K562 (cell line): ENCODE data around the gene HEPACAM2. TPM values are rescaled to one million over a fixed set of nuclear protein-coding genes. Genes with fewer than 3 reads are reported as not detected.

Experiments used
- BRD9 ChIP-seq: fragments of 450-650 bp; IDR thresholded peaks from 2 replicates; pipeline ENCODE4 v1.6.1; 2018; ENCODE audit warnings: low read depth; ENCODE audit not compliant: partially characterized antibody
- DDX20 ChIP-seq: fragments of 450-650 bp; IDR thresholded peaks from 2 replicates; pipeline ENCODE4 v1.6.1; 2016; ENCODE audit warnings: missing genetic modification characterization, low read depth, mild to moderate bottlenecking, missing compliant biosample characterization, moderate library complexity
- DIDO1 ChIP-seq: fragments of 450-650 bp; IDR thresholded peaks from 2 replicates; pipeline ENCODE4 v1.6.1; 2016; ENCODE audit warnings: low read depth, missing biosample characterization, missing genetic modification characterization
- GATA2 ChIP-seq: sonication (generic); formaldehyde crosslinking; IDR thresholded peaks from 2 replicates; pipeline ENCODE4 v1.4.0; 2020; ENCODE audit warnings: mild to moderate bottlenecking, missing genetic modification reagents
- HDAC8 ChIP-seq: fragments of 450-650 bp; IDR thresholded peaks from 2 replicates; pipeline ENCODE4 v1.6.1; 2016; ENCODE audit warnings: mild to moderate bottlenecking, missing genetic modification characterization, moderate library complexity, missing compliant biosample characterization
- KDM2B ChIP-seq: fragments of 250-450 bp; sonication (Bioruptor Pico); IDR thresholded peaks from 2 replicates; pipeline ENCODE4 v1.8.0; 2021; ENCODE audit warnings: mild to moderate bottlenecking, moderate library complexity
- KDM5B ChIP-seq: fragments of 200-600 bp; sonication (generic); IDR thresholded peaks from 2 replicates; pipeline ENCODE4 v1.6.1; 2012; ENCODE audit warnings: low read depth, mild to moderate bottlenecking, moderate library complexity, low read length, control low read depth, inconsistent platforms; ENCODE audit not compliant: insufficient replicate concordance
- KLF16 ChIP-seq: IDR thresholded peaks from 2 replicates; pipeline ENCODE4 v1.6.1; 2016; ENCODE audit warnings: antibody characterized with exemption
- POLR2H ChIP-seq: IDR thresholded peaks from 2 replicates; pipeline ENCODE4 v1.6.1; 2016; ENCODE audit warnings: missing genetic modification characterization, low read depth, mild to moderate bottlenecking, control low read depth, missing compliant biosample characterization, moderate library complexity
- PPARD ChIP-seq: fragments of 250-450 bp; sonication (Bioruptor Pico); IDR thresholded peaks from 2 replicates; pipeline ENCODE4 v1.8.0; 2022; ENCODE audit warnings: inconsistent platforms, mild to moderate bottlenecking, moderate library complexity
- ZFP36 ChIP-seq: fragments of 150-350 bp; IDR thresholded peaks from 2 replicates; pipeline ENCODE4 v1.6.1; 2018; ENCODE audit warnings: low read length, low read depth; ENCODE audit not compliant: partially characterized antibody
- ZMIZ1 ChIP-seq, 2 experiments: fragments of 150-350 bp in 1 of 2; IDR thresholded peaks; 2 replicates each; pipeline ENCODE4 v1.6.1; 2012 to 2016; ENCODE audit warnings: low read depth in 2 of 2, low read length in 2 of 2, mild to moderate bottlenecking in 1 of 2, moderate library complexity in 1 of 2
- ZNF134 ChIP-seq: fragments of 250-450 bp; sonication (Bioruptor Pico); conservative IDR thresholded peaks from 2 replicates; pipeline ENCODE4 v1.4.0; 2020
- ZNF316 ChIP-seq: fragments of 450-650 bp; IDR thresholded peaks from 2 replicates; pipeline ENCODE4 v1.6.1; 2016
- ZNF354B ChIP-seq: fragments of 250-450 bp; sonication (Bioruptor Pico); IDR thresholded peaks from 2 replicates; pipeline ENCODE4 v1.4.0; 2020
- ZNF398 ChIP-seq: fragments of 250-450 bp; sonication (Bioruptor Pico); IDR thresholded peaks from 2 replicates; pipeline ENCODE4 v1.8.0; 2021; ENCODE audit warnings: moderate library complexity, mild to moderate bottlenecking, inconsistent platforms
- polyA plus RNA-seq, 8 experiments: library from polyadenylated mRNA; depleted of rRNA in 4 of 8; stranded (reverse) in 5 of 8; unstranded in 3 of 8; fragments of >200 nt; fragmentation: Nextera tagmentation in 2 of 8; fragmentation: Illumina TruSeq in 1 of 8; extraction: Ambion mirVana in 2 of 8; extraction: Trizol in 1 of 8; gene quantifications; 2 replicates each; pipeline versions ENCODE4 v1.2.1 to v1.2.3, GENCODE V29; 2011 to 2014; ENCODE audit warnings: inconsistent platforms in 1 of 8, missing spikeins in 1 of 8
- total RNA-seq, 7 experiments: library from RNA; depleted of rRNA in 6 of 7; stranded (reverse); fragments of >200 nt in 6 of 7; fragmentation: Illumina TruSeq in 2 of 7; extraction: Trizol in 2 of 7; gene quantifications; 2 replicates each; pipeline versions ENCODE4 v1.2.1 to v1.2.3, GENCODE V29; 2011 to 2021; ENCODE audit warnings: low replicate concordance in 1 of 7
- TF ChIP-seq, protein P1 (sequence below): sonication (generic); formaldehyde crosslinking; IDR thresholded peaks from 2 replicates; pipeline ENCODE4 v1.8.0; 2022; ENCODE audit warnings: missing genetic modification reagents, mild to moderate bottlenecking, moderate library complexity, borderline replicate concordance
- TF ChIP-seq, protein P2 (sequence below): fragments of 450-650 bp; formaldehyde crosslinking; conservative IDR thresholded peaks from 2 replicates; pipeline ENCODE4 v1.4.0; 2022; ENCODE audit warnings: mild to moderate bottlenecking, missing genetic modification characterization
- TF ChIP-seq, protein P3 (sequence below): sonication (generic); formaldehyde crosslinking; IDR thresholded peaks from 2 replicates; pipeline ENCODE4 v1.8.1; 2022; ENCODE audit warnings: missing genetic modification reagents

HEPACAM2 gene
- total and polyA plus RNA-seq, 9 of the 15 experiments (the other 6 are each of a cell fraction or from before 2014, with no cell fraction given) = 2.0 to 6.5 (median 3.9) TPM

- TF ChIP-seq ZNF398 = no peak
- no peak for TF ChIP-seq KDM2B
- TF ChIP-seq DDX20 (tag) = no peak
- no peak for TF ChIP-seq ZNF316
- no peak for TF ChIP-seq ZMIZ1 (IDR thresholded peaks at IDR 0.05; ENCODE audit: low read depth in 2 of 2, low read length in 2 of 2)
- no peak for TF ChIP-seq KLF16
- TF ChIP-seq, protein P1, sequence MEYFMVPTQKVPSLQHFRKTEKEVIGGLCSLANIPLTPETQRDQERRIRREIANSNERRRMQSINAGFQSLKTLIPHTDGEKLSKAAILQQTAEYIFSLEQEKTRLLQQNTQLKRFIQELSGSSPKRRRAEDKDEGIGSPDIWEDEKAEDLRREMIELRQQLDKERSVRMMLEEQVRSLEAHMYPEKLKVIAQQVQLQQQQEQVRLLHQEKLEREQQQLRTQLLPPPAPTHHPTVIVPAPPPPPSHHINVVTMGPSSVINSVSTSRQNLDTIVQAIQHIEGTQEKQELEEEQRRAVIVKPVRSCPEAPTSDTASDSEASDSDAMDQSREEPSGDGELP = peak; percentile 98
- no peak for TF ChIP-seq POLR2H (tag)
- TF ChIP-seq ZNF134 (CRISPR knock-in tag) = peak; percentile 55; the same call in 1 of the 2 replicates
- TF ChIP-seq KDM5B = peak; percentile 74
- no peak for TF ChIP-seq GATA2 (CRISPR knock-in tag)
- TF ChIP-seq BRD9 = no peak
- no peak; the same call in 1 of the 2 replicates for TF ChIP-seq ZNF354B (CRISPR knock-in tag)
- TF ChIP-seq, protein P2, sequence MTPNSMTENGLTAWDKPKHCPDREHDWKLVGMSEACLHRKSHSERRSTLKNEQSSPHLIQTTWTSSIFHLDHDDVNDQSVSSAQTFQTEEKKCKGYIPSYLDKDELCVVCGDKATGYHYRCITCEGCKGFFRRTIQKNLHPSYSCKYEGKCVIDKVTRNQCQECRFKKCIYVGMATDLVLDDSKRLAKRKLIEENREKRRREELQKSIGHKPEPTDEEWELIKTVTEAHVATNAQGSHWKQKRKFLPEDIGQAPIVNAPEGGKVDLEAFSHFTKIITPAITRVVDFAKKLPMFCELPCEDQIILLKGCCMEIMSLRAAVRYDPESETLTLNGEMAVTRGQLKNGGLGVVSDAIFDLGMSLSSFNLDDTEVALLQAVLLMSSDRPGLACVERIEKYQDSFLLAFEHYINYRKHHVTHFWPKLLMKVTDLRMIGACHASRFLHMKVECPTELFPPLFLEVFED (CRISPR knock-in tag) = no peak
- peak; percentile 99 for TF ChIP-seq DIDO1 (tag)
- TF ChIP-seq, protein P3, sequence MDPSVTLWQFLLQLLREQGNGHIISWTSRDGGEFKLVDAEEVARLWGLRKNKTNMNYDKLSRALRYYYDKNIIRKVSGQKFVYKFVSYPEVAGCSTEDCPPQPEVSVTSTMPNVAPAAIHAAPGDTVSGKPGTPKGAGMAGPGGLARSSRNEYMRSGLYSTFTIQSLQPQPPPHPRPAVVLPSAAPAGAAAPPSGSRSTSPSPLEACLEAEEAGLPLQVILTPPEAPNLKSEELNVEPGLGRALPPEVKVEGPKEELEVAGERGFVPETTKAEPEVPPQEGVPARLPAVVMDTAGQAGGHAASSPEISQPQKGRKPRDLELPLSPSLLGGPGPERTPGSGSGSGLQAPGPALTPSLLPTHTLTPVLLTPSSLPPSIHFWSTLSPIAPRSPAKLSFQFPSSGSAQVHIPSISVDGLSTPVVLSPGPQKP = no peak
- no peak for TF ChIP-seq ZFP36
- no peak for TF ChIP-seq PPARD
- TF ChIP-seq HDAC8 (tag) = no peak
Measured at GRCh38 chr7:93231799-93232672, 5.8 kb upstream of the HEPACAM2 start, which contains the start of gene VPS50 (continued).
